ENCODE data around the gene FAM180A.

FAM180A gene

GRCh38 chr7:135771051-135771450 lies 22.4 kb upstream of the FAM180A start:
- DNase-seq (ENCODE audit: low spot score), result no peak

DNA sequence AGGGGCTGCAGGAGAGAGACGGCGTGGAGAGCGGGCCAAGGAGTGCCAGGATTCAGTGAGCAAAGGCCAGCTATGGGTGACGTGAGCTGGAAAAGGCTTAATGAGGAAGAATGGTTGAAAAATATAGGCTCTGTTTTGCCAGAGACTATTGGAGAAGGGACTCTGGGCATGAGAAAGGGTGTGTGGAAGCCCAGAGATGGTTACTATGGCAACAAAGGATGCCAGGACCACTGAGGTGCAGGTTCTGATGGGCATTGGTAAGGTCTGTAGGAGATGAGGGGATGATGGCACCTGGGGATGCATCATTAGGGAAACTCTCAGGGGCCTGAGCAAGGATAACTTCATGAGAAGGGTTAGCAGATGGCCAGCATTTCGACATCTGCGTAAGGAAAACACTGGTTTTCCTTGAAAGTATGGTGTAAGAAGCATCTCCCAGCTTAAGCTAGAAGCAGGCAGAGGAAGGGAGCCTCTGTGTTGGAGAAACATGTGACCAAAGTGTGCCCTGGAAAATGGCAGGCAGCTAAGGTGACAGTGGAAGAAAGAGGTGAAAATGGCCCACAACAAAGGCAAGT lies 21.6 kb upstream of the FAM180A start:
- DNase-seq (ENCODE audit: low spot score), result no peak

GRCh38 chr7:135769005-135769802 lies 20.6 kb upstream of the FAM180A start:
- DNase-seq (ENCODE audit: low spot score), result no peak

DNA sequence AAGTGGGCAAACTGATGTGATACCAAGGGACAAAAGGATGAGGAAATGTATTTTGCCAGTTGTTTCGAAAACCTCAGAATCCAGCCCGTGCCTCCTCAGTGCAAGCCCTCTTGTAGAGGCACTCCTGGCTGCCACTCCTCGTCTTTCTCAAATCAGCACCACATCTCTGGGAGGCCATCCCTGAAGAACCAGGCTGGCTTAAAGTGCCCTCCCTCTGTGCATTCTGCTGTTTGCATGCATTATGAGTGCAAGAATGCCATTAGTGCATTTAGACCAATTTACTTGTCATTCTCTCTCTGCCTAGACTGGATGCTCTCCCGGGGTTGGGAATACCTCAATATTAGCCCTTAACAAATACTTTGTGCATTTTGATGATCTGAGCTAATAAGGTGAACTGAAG lies 19.9 kb upstream of the FAM180A start:
- no peak for DNase-seq (ENCODE audit: low spot score)

- DNase-seq (ENCODE audit: low spot score), result no peak
Observed at GRCh38 chr7:135768064-135768463, 19.5 kb upstream of the FAM180A start.

DNA sequence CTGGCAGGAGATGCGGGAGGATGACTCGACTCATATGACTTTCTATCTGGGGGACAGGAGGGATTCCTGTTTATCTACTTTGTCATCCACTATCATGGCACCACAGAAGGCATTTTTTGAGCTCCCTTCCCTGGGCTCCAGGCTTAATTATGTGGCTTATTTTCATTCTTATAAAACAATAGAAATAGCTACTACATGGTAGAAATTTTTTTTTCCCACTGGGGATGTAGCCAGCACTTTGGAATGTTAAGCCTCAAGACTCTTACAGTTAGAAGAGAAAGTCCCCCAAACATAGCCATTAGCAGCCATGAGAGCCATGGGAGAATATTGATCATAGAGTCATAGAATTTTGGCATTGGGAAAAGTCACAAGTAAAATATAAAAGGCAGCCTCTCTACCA lies 14.6 kb upstream of the FAM180A start:
- no peak for DNase-seq (ENCODE audit: low spot score)

- DNase-seq (ENCODE audit: low spot score), result no peak
Observed at GRCh38 chr7:135761751-135762488, 13.3 kb upstream of the FAM180A start.

GRCh38 chr7:135759532-135759931 lies 10.9 kb upstream of the FAM180A start:
- DNase-seq (ENCODE audit: low spot score), result no peak

- peak; percentile 46 for DNase-seq (ENCODE audit: low spot score)
Observed at GRCh38 chr7:135758531-135758932, 9.9 kb upstream of the FAM180A start.

- peak; percentile 47 for DNase-seq (ENCODE audit: low spot score)
Observed at GRCh38 chr7:135757719-135758411, 9.3 kb upstream of the FAM180A start.

GRCh38 chr7:135756191-135756590 lies 7.6 kb upstream of the FAM180A start:
- no peak for DNase-seq (ENCODE audit: low spot score)

GRCh38 chr7:135755351-135755753 lies 6.7 kb upstream of the FAM180A start:
- DNase-seq (ENCODE audit: low spot score), result no peak

GRCh38 chr7:135753616-135754413 lies 5.2 kb upstream of the FAM180A start:
- DNase-seq (ENCODE audit: low spot score), result no peak

DNA sequence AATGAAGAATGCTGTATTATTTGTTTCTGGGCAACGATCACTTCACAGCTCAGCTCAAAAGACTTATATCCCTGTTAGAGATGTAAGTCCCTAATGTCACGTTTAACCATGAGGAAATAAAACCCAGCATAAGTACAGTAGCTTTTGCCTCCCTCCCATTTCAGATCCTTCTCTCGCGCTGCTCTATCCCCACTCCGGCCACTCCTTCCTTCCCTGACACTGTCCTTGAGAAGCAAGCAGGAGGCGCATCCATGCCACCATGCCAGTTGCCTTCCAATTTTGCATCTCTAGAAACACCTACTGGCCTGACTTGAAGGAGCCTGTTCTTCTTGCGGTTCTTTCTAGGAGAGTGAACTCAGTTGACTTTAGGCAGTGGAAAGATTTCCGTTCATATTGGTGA lies 1.2 kb downstream of the FAM180A start:
- no peak for DNase-seq (ENCODE audit: low spot score)

- peak; percentile 85 for DNase-seq (ENCODE audit: low spot score)
Observed at GRCh38 chr7:135745703-135746312, 2.8 kb downstream of the FAM180A start.

DNA sequence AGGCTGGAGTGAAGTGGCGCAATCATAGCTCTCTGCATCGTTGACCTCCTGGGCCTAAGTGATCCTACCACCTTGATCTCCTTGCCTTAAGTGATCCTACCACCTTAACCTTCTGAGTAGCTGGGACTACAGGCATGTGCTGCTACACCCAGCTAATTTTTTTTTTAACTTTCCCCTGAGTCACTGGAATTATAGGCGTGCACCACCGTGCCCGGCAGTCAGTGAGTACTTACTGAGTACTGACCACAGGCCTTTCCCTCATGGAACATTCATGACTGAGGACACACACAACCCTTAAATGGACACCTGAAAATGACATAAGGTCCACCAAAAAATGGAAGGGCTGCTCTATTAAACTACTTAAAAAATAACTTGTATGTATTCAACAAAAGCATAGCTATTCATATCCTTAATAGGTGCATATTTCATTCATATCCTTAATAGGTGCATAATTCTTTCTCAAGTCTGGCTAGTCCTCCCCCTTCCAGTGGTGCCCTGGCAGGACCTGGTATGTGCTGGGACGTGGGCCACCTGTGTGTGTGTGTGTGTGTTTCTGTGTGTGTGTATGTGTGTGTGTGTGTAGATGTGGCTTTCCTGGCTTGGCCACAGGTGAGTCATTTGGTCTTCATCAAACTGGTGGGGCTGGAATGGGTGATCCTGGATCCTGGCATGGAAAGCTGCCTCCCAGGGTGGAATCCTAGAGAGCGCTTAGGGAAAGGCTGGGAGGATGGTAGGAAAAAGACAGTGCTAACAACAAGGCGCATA lies 3.5 kb downstream of the FAM180A start:
- DNase-seq (ENCODE audit: low spot score), result peak; percentile 32

- DNase-seq (ENCODE audit: low spot score), result no peak
Observed at GRCh38 chr7:135743907-135744731, 4.5 kb downstream of the FAM180A start.

DNA sequence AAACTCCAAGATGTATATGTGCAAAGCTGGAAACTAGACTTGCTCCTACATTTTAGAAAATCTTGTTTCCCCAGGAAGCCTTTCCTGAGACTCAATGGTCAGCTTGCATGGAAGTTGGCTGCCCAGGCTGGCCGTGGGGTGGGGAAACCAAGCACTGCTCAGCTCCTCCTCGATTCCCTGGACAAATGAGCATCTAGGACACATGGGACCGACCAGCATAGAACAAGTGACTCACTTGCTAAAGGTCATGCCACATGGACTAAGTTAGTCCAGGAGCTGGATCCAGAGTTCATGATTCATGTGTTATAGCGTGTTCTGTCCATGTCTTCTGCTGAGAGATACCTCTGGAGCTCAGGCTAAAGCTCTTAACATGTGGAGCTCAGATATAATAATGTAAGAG lies 6.2 kb downstream of the FAM180A start:
- no peak for DNase-seq (ENCODE audit: low spot score)

GRCh38 chr7:135741905-135742304 lies 6.7 kb downstream of the FAM180A start:
- DNase-seq (ENCODE audit: low spot score), result no peak

DNA sequence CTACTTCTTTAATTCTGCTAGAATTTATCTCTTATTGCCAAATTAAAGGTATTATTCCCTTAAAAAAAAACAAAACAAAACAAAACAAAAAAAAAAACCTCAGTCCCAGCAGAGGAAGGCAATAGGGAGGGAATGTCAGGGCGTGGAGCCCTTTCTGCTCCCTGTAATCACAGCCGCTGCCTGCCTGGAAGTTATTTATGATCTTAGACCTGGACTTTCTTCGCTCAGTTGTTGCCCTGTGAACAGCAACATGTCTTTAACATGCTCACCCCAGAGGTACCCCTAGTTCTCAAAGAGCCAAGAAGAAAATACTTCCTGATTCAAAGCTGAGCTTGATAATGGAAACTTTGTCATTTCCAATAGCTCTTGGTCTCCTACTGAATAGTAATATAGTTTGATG lies 7.7 kb downstream of the FAM180A start:
- DNase-seq (ENCODE audit: low spot score), result no peak
